CD4-positive, alpha-beta T cell treated with Interleukin-21 for 1 hour (primary cell): Measurements from ENCODE around the gene UFD1.

ENCODE experiments used
- DNase-seq: peaks from one replicate; pipeline ENCODE4 v3.0.0-alpha.2; 2020

The UFD1 gene

DNA sequence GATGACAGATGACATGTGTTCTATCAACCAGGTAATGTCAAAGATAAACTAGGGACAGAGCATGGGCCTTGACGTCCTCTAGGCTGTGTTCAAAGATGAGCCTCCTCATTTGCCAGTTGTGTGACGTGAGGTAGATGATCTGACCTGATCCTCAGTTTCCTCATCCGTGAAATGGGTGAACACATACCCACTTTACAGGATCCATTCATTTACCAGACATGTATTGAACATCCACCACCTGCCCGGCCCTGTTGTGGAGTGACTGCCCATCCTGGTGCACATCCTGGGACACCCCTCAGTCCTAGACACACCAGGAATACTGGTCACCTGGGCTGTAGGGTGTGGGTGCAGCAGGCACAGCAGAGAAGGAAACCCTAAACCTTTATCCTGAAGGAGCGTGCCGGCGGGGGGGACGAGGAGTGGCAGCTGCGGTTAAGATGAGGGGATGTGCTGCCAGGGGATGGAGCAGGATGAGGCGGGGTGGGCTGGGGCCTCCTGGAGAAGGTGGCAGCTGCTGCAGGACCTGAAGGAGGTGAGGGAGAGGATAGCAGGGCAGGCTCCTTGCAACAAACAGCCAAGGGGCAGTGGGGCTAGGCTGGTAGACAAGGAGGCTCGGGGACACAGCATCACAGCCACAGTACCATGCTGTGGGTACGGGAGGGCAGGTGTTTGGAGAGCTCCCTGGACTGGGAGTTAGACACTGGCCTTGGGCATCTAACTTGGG, 36.8 kb upstream of the UFD1 start:
- DNase-seq, result no peak

DNA sequence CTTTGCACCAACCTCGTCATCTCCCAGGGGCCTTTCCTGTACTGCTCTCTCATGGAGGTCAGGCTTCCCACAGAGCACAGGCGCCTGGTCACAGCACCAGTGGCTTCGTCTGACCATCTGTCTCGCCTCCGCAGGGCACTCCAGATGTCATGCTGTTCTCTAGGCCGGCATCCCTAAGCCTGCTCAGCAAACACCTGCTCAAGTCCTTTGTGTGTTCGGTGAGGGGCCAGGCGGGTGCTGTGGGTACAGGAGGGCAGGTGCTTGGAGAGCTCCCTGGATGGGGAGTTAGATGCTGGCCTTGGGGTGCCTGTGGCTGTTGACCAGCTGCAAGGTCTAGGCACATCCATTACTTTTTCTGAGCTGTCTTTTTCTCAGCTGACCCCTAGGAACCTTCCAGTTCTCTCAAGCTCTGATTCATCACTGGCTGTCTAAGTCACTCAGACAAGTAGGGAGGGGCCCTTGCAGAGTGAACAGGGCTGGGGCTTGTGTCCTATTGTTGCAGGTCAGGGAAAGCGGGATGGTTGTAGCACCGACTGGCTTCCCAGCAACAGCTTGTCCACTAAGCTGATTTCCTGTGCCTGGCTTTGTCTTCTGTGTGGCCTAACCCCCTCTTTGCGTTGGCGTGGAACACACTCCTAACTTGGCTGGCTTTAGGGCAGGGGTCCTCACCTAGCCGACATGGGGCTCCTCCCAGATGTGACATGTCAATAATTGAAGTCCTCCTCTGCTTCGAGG, 36.0 kb upstream of the UFD1 start:
- DNase-seq, result no peak

DNA sequence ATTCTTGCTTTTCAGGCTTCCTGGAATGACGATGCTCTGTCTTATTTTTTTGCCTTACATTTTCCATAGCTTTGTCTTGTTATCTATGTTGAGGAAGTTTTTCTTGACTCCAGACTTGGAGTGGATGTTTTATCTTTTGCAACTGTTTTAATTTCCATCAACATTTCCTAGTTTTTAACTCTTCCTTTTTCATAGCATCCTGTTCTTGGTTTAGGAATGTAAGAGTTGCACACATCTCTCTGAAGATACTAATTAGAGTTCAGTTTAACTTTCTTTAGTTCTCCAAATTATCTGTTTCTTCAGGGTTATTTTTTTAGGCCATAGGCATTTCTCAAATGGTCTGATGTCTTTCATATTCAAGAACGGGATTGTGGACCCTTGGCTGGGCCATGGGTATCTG, 34.8 kb upstream of the UFD1 start:
- no peak for DNase-seq

DNA sequence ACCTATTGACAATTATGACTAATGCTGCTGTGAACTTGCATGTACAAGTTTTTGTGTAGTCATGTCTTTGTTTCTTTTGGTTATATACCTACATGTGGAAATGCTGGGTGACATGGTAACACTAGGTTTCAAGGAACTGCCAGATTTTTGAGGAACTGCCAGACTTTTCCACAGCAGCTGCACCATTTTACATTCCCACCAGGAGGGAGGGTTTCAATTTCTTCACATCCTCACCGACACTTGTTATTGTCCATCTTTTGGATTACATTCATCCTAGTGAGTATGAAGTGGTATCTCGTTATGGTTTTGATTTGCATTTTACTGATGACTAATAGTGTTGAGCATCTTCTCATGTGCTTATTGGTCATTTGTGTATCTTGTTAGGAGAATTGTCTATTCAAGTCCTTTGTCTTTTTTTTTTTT, 31.9 kb upstream of the UFD1 start:
- no peak for DNase-seq

DNA sequence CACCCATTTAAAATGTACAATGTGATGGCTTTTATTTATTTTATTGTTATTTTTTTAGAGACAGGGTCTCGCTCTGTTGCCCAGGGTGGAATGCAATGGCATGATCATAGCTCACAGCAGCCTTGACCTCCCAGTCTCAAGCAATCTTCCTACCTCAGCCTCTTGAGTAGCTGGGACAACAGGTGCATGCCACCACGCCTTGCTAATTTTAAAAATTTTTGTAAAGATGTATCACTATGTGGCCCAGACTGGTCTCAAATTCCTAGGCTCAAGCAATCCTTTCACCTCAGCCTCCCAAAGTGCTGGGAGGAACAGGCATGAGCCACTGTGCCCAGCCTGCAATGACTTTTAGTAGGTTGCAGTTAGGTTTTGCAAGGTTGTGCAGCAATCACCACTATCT, 30.9 kb upstream of the UFD1 start:
- DNase-seq, result no peak

DNA sequence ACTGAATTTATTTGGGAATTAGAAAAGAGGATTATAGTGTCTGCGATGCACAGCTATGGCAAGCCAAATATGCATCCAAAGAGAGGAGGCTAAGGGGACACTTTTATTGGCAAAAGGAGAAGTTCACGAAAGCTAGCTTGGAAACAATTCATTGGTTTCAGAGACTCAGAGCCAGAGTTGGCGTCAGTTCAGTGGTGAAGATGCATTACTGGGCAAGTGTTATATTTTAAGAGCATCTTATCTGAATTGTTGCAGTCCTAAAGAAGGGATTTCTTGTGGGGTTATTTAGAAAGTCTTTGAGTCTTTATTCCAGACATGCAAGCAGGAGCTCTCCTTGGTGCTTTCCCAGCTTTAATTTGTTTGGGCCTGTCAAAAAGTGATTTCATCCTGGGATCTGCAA, 30.2 kb upstream of the UFD1 start:
- DNase-seq, result no peak

DNA sequence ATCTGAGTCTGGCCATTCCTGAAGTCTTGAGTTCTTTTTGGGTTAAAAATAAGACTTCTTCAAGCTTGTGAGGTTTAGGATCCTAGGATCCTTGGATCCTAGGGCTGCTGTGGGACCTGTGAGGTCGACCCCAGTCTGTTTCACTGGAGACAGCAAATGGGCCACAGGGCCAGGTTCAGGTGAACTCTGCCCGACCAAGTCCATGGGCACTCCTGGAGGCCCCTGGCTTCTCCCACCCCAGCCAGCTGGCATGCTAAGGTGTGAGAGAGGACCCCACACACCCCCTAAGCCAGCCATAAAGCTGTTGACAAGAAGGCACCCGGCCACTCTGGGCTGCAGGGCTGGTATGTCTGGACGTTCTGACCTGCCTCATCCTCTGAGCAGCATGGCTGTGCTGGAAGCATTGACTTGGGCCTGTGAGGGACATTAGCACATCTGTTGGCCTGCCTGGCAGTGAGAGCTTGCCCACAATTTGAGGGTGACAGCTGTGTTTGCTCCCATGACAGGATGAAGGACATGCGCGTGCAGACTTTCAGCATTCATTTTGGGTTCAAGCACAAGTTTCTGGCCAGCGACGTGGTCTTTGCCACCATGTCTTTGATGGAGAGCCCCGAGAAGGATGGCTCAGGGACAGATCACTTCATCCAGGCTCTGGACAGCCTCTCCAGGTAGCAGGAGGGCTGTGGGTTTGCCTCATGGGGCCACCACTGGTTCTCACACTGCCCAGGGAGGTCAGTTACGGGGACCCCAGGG, 29.2 kb upstream of the UFD1 start:
- DNase-seq, result no peak

DNA sequence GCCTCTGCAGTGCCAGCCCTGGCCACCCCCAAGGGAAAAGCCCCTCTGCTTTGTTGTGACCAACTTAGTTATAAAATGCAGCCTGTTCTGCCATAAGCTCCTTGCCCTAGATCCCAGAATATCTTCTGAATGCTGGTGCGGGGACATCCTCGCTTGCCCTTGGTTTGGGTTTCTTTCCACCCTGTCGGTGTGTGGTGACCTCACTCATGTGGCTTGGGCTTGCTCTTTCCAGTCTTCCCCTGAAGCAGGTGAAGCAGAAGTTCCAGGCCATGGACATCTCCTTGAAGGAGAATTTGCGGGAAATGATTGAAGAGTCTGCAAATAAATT, 28.5 kb upstream of the UFD1 start:
- no peak for DNase-seq

DNA sequence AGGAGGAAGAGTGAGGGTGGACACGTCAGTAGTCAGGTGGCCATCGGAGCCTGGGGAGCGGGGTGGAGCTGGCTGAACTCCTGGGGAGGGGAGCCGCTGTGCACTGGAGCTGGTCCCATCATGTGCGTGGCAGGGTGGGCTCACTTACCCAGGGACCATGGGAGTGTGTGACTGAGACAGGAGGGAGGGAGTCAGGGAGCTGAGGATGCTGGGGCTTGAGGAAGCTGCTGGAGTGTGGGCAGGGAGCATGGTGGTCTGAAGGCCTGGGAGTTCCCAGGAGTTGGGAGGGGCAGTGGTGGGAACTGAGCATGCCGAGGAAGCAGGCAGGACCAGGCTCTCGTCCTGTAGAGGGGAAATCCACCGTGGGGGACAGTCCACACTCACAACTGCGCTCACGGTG, 27.2 kb upstream of the UFD1 start:
- no peak for DNase-seq

DNA sequence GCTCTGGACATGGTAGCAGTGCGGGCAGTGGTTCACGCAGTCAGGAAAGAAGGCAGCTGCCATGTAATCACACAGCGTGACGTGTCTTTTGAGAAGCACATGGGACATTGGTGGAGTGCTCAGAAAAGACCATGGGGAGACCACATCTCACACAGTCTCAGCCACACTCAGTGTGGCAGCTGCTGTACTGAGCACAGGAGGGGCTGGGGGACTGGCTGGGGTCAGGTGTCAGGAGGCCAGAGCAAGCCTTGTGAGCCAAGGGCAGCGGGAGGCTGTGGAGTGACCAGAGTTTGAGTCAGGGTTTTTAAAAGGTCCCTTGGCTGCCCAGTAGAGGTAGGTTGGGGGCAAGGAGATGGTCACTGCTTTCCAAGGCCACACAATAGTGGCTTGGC, 26.7 kb upstream of the UFD1 start:
- no peak for DNase-seq

DNA sequence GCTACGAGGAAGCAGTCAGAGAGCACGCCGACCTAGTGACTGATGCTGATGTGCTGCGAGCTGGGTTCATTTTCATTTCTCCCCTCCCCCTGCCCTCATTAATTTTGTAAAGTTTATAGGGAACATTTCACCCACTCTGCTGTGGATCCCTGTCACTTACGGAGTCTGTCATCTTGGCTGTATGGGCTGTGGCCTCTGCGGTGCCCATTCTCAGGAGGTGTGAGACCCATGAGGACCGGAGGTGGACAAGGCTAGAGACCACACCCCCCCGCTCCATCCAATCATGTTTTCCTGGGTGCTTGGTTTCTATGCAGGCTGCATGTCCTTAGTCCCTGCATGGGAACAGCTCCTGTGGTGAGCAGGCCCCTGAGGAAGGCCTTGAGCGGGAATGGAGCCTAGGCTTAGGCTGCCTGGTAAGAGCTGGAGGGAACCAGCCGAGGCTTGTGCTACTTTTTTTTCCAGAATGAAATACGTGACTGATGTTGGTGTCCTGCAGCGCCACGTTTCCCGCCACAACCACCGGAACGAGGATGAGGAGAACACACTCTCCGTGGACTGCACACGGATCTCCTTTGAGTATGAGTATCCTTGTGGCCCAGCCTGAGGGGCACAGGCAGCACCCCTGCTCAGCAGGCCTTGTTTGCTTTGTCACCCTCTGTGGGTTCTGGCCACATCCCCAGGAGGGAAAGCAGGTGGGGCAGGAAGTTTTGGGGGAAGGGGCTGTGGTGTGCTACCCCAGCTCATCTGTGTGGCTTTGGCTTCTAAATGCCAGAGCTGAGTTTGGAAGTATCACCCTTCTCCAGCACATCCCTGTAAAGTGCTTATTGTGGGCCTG, 26.1 kb upstream of the UFD1 start:
- no peak for DNase-seq

DNA sequence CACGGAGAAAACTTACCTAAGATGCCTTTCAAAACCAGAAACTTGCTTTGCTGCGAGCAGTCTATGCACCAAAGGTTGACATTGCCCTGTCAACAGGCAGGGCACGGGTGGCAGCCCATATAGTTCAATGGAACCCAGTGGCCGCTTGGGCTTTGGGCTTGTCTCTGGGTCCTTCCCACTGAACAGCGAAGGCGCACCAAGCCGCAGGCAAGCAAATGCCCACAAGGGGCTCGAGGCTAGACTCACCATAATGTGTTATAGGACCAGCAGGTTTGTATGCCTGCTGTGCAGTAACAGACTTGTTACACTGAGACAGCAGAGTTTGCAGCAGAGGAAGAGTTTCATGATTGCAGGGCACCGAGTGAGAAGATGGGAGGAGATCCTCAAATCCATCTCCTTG, 24.9 kb upstream of the UFD1 start:
- DNase-seq, result no peak

DNA sequence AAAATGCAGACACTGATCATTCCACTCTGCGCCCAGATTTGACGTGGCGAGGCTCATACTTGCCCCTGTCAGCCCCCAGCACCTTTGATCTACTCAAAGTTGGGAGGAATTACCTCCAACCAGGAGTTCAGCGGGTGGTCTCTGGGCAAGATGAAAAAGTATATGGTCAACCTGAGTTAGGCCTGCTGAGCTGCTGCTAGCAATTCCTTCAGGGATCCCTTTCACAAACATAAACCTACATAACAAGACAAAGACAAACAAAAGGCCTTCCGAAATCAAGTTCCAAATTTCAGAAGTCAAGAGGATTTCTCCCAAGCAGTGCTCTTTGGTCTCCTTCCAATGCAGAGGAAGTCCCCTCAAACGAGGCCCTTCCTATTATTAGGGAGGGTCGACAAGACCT, 24.4 kb upstream of the UFD1 start:
- DNase-seq, result no peak

DNA sequence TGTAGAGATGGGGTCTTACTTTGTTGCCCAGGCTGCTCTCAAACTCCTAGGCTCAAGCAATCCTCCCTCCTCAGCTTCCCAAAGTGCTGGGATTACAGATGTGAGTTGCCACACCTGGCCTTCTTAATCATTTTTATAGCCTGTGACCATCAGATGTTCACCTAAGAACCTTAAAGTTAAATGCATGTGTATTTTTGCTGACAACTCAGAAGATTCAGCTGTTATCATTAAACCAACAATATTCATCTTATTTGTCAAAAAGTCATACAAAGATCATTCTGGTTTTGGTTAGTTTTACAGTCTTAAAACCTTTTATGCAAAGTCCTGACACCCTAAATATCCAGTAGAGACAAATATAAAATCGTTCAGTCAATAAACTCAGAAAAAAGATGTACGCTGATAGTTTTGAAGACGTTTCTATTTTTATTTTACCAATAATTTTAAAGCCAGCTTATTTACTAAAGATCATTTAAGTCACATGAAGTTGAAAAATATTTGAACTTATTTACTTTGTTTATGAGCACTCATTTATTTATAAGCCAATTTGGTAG, 23.0 kb upstream of the UFD1 start:
- no peak for DNase-seq

DNA sequence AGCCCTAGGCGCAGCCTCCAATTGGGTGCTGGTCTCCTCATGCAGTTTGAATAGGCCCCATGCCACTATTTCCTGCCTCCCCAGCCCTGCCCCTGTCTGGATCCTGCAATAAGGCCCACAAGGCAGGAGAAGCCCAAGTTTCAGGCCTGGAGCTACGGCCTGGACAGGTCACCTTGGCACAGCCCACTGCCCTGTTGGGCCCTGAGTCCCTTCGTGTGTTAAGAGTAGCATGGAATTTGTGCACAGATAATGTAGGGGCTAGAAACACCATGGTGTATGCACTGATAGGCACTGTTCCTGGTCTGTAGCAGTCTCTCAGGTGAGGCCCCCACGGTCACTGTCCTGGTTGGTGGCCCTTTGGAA, 20.9 kb upstream of the UFD1 start:
- no peak for DNase-seq

DNA sequence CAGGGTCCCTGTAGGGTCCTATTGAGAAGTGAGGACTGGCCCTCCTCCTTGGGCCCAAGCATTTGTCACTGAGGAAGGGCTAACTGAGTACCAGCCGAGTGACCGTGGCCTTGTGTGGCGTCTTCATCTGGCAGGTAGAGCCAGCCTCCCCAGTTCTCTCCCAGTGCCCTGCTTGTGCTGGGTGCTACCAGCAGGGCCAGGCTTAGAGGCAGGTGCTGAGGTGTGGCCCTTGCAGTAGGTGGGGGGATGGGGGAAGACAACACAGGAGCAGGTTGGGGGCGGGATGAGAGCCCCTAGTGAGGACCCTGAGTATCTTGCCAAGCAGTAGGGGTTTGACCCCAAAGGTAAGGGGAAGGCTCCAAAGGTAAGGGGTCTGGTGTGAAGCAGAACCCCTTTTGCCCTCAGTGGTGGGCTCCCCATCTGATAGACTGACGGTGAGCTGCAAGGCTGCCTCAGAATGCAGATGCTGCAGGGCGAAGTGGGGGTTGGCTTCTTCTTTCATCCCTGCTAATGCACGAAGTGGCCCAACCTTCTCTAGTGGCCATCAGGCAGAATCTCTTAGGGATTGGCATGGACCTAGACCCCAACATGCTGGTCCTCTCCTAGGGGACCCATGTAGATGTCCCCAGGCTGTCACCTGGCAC, 20.4 kb upstream of the UFD1 start:
- no peak for DNase-seq

DNA sequence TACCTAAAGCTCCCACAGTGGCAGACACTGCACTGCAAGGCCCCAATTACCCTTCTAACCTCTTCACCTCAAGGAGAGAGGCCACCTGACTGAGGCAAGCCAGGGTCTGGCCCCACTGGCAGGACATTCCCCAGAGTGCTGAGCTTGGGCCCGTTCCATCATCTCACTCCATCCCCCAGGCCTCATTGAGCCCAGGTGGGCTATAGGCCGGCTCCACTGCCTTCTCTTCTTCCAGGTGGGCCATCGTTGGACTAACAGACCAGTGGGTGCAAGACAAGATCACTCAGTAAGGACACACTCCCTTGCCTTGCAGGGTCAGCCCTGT, 19.8 kb upstream of the UFD1 start:
- no peak for DNase-seq

DNA sequence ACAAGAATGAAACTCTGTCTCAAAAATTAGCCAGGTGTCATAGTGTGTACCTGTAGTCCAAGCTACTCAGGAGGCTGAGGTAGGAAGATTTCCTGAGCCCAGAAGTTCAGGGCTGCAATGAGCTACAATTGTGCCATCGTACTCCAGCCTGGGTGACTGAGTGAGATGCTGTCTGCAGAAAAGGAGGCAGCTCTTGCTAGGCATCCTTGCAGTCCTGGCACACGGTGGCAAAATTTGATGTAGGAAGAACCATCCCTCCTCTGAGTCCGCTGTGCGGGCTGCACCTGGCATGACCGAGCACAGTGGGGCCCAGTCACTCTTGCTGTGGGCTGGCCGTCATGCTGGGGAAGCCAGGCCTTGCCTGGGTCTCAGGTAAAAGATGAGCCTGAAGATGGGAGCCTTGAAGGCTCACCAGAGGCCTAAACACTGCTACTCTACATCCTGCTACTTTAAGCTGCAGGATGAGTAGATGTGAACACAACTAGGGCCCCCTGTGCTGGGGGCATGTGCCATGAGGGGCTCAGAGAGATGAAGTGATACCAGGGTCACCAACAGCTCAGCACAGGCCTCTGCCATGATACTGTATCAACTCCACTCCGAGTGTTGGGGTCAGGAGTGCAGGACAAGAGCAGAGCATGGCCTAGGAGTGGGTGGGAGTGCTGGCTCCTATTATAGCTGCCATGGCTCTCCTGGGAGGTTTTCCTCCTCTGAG, 19.3 kb upstream of the UFD1 start:
- no peak for DNase-seq

DNA sequence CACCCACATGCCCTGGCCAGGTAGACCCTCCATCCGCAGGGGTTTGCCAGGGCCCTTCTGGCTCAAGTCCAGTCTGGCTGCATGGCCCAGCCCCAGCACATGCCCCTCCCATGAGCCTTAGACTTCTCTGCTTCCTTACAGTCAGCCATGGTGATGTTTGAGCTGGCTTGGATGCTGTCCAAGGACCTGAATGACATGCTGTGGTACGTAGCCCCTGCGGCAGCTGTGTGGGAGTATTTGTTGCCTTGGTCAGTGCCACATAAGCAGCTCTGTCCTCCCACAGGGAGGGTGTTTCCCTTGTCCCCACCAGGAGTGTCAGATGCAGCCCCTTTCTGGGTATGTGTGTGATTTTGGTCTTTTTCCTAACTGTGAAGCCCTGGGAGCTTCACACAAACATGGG, 18.3 kb upstream of the UFD1 start:
- no peak for DNase-seq

DNA sequence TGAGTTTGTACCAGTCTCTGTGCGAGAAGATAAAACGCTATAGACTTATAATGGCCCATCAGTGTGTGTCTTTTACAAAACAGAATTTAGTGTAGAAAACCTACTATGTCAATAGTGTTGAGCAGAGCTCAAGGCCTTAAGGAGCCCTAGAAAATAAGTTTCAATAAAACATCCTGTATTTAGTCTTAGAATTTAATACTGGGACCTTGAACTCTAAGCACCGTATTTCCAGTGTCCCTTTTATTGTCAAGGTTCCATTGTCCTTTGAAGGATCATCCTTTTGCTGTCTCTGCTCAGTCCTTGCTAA, 17.3 kb upstream of the UFD1 start:
- DNase-seq, result no peak

DNA sequence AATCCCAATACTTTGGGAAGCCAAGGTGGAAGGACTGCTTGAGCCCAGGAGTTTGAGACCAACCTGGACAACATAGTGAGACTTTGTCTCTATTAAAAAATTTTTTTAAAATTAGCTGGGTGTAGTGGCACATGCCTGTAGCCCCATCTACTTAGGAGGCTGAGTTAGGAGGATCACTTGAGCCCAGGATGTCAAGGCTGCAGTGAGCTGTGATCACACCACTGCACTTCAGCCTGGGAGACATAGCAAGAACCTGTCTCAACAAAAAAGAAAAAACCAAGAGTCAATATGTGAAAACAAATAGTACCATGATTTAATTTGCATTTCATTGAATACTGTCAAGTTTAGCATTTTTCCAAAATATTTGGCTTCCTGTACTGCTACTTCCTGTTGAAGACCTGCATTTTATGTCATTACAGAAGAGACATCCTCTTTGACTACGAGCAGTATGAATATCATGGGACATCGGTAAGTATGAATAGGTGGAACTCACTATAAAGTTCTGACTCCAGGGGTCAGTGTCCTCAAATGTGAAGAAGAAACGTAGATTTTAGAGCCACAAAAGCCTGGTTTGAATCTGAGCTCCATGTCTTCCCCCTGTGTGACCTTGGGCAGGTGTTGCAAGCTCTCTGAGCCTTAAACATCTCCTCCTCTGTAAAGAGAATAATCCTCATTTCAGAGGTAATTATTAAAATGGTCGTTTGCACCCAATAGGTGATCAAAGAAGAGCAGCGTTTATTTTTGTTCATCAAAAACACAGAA, 16.8 kb upstream of the UFD1 start:
- DNase-seq, result peak; percentile 42
